Measurements from ENCODE around the gene NFATC3. TPM values are rescaled to one million over a fixed set of nuclear protein-coding genes. Genes with fewer than 3 reads are reported as not detected.

The NFATC3 gene
- total RNA-seq, 2 donors from 2014 or later, result 22.5 to 29.3 TPM

GRCh38 chr16:68077866-68078700 is 7.1 kb upstream of the NFATC3 start:
- Histone ChIP-seq H3K4me1 (peaks cover 24% of the 10 kb centered on the region), H3K9me3 (no peaks in the 10 kb centered on the region), H3K36me3 (no peaks in the 10 kb centered on the region), H3K9ac (ENCODE audit: low read depth in 2 of 2, low read length in 2 of 2) (peak overlapping the region in 1 of 2 donors; percentile 55), H3K27me3 (no peaks in the 10 kb centered on the region), H3K27ac (no peak overlapping the region), H3K4me3 (no peak overlapping the region)
- no peak for DNase-seq
- intact Hi-C loops (cut with DNase I), result no loop called here
- TF ChIP-seq CTCF (IDR thresholded peaks at IDR 0.05), result no peak

GRCh38 chr16:68078701-68079375 is 6.3 kb upstream of the NFATC3 start:
- H3K9me3 ChIP-seq, result no peaks in the 10 kb centered on the region
- peak overlapping the region in 1 of 2 donors; percentile 86 for H3K9ac ChIP-seq (ENCODE audit: low read depth in 2 of 2, low read length in 2 of 2)
- intact Hi-C loops (cut with DNase I), result no loop called here
- no peak overlapping the region for H3K4me3 ChIP-seq
- TF ChIP-seq CTCF (IDR thresholded peaks at IDR 0.05), result no peak
- no peaks in the 10 kb centered on the region for H3K36me3 ChIP-seq
- DNase-seq, result no peak
- H3K27ac ChIP-seq, result peak overlapping the region; percentile 81
- H3K4me1 ChIP-seq, result peaks cover 26% of the 10 kb centered on the region
- H3K27me3 ChIP-seq, result no peaks in the 10 kb centered on the region

- Histone ChIP-seq H3K9me3 (no peaks in the 10 kb centered on the region), H3K4me1 (peaks cover 30% of the 10 kb centered on the region), H3K9ac (ENCODE audit: low read depth in 2 of 2, low read length in 2 of 2) (peak overlapping the region in 1 of 2 donors; percentile 86), H3K4me3 (no peak overlapping the region), H3K36me3 (no peaks in the 10 kb centered on the region), H3K27me3 (no peaks in the 10 kb centered on the region), H3K27ac (peak overlapping the region; percentile 81)
- no peak for TF ChIP-seq CTCF (IDR thresholded peaks at IDR 0.05)
- intact Hi-C loops (cut with DNase I), result no loop called here
- DNase-seq, result no peak
Measured at GRCh38 chr16:68079376-68079625, 5.9 kb upstream of the NFATC3 start.

GRCh38 chr16:68079626-68080344 is 5.4 kb upstream of the NFATC3 start:
- DNase-seq, result peak; percentile 92
- Histone ChIP-seq H3K27ac (peak overlapping the region; percentile 81), H3K4me3 (no peak overlapping the region), H3K9me3 (no peaks in the 10 kb centered on the region), H3K9ac (ENCODE audit: low read depth in 2 of 2, low read length in 2 of 2) (peak overlapping the region; percentile 28 to 86), H3K36me3 (no peaks in the 10 kb centered on the region), H3K4me1 (peaks cover 32% of the 10 kb centered on the region), H3K27me3 (no peaks in the 10 kb centered on the region)
- TF ChIP-seq CTCF (IDR thresholded peaks at IDR 0.05), result no peak
- intact Hi-C loops (cut with DNase I), result no loop called here

- DNase-seq, result no peak
- H3K4me1 ChIP-seq, result peaks cover 32% of the 10 kb centered on the region
- no peak overlapping the region for H3K4me3 ChIP-seq
- no peak for TF ChIP-seq CTCF (IDR thresholded peaks at IDR 0.05)
- H3K9me3 ChIP-seq, result no peaks in the 10 kb centered on the region
- H3K36me3 ChIP-seq, result no peaks in the 10 kb centered on the region
- H3K27ac ChIP-seq, result no peak overlapping the region
- H3K27me3 ChIP-seq, result no peaks in the 10 kb centered on the region
- H3K9ac ChIP-seq (ENCODE audit: low read depth in 2 of 2, low read length in 2 of 2), result no peak overlapping the region
- intact Hi-C loops (cut with DNase I), result no loop called here
Measured at GRCh38 chr16:68081861-68082628, 3.1 kb upstream of the NFATC3 start.
